Epidermal melanocyte (primary cell): ENCODE data around the gene SERPING1.
"Not testable (repeated sequence)": the region's sequence is repeated elsewhere in the genome, so short reads cannot be mapped to it uniquely, and the experiment has no call there.

ENCODE experiments used
- DNase-seq: peaks from one replicate; pipeline ENCODE4 v3.0.0; 2011; ENCODE audit warnings: low spot score; ENCODE audit not compliant: insufficient read length

SERPING1 gene

DNA sequence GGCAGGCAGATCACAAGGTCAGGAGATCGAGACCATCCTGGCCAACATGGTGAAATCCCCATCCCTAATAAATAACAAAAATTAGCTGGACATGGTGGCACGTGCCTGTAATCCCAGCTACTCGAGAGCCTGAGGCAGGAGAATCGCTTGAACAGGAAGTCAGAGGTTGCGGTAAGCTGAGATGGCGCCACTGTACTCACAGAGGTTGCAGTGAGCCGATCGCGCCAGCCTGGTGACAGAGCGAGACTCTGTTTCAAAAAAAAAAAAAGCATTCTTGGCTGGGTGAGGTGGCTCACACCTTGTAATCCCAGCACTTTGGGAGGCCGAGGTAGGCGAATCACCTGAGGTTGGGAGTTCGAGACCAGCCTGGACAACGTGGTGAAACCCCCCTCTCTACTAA lies 54.7 kb downstream of the SERPING1 start:
- DNase-seq, result not testable (repeated sequence)

DNA sequence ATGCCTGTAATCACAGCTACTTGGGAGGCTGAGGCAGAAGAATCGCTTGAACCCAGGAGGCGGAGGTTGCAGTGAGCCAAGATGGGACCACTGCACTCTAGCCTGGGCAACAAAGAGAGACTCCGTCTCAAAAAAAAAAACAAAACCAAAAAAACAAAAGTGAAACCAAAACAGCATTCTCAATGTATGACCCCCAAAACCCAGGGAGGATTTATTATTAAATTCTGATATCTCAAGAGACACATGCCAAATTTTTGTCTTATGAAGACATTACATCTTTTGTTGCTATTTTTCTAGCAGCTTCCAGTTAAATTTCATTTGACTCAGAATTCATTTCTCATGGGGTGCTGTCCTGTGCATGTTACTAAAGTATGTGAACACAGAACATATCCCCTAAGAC lies 55.2 kb downstream of the SERPING1 start:
- no peak for DNase-seq

DNA sequence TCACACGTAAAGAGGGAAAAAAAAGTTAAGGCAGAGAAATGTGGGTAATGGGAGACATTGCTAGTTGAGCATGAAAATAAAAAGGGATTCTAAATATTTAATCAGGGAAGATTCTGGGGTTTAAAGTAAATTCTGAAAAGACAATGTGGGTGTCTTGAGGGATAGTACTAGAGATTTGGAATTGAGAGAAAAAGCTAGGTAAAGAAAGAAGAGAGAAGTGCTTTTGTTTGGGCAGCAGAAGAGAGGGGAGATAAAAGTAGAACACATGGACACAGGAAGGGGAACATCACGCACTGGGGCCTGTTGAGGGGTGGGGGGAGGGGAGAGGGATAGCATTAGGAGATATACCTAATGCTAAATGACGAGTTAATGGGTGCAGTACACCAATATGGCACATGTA lies 55.7 kb downstream of the SERPING1 start:
- no peak for DNase-seq

DNA sequence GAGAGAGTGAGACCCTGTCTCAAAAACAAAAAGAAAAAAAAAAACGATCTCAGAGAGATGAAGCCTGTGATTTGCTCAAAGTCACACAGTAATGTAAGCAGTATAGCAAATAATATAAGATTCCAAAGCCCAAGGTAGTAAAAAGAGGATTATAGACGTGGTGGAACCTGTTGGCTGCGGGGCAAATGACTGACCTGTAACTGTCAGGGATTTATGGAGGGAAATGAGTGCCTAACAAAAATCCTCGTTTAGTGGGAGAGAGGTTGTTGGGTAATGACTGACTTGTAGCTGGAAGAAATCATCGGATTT lies 59.4 kb downstream of the SERPING1 start:
- DNase-seq, result no peak

DNA sequence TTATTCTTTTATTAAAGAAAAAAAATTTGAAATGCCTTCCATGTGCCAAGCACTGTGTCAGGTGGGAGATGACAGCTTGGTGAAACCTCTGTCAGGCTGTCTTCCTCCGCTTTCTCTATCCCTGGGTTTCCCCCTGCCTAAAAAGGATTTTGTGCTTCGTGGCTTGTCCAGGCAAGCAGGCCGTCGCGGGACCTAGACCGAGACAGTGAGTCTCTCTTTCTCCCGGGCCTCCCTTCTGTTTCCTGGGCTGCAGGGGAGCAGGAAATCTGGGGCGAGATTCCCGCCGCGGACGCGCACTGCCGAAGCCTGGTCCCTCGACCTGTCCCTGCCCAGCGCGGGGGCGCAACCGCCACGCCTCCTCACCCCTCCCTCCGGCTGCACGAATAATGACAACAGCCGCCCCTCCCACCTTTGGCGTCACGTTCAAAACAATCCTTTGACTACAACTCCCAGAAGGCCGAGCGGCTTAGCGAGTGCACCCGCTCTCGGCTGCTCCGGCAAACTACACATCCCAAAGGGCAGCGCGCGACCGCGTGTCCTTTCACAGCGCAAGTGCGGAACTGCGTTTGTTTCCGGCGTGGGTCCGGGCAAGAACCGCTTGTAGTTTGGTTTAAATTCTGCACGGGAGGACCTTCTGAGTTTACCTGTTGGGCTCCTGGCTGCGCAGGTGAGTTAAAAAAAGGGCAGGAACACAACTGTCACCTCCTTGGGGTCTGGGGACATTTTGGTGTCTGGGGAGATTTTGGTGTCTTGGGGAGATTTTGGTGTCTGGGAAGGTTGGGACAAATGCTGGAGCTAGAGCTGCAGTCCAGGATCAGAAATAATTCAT lies 59.9 kb downstream of the SERPING1 start, which contains the start of gene CLP1:
CLP1 (plus strand) TSS at position 569 of the 829 bp plus-strand sequence. CDS start 1,715 bp downstream, outside the sequence.
- DNase-seq, result peak; percentile 87

DNA sequence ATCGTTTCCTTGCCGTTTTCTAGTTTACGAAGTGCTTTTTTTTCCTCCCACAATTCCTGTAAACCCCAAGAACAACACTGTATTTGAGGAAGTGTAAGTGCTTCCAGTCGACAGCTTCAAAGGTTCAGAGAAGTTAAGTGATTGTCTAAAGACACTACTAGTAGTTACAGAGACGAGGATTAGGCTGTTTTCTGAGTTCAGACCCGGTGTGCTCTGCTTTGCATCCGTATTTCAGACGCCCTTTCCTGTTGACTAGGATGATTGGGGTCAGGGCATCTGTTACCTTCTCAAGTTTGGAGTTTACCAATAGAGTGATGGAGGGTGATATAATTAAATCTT lies 60.5 kb downstream of the SERPING1 start:
- no peak for DNase-seq

DNA sequence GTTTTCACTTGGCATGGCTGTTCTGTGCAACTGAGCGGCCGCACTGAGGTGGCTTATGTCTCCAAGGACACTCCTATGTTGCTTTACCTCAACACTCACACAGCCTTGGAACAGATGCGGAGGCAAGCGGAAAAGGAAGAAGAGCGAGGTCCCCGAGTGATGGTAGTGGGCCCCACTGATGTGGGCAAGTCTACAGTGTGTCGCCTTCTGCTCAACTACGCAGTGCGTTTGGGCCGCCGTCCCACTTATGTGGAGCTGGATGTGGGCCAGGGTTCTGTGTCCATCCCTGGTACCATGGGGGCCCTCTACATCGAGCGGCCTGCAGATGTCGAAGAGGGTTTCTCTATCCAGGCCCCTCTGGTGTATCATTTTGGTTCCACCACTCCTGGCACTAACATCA lies 62.2 kb downstream of the SERPING1 start:
- DNase-seq, result no peak

GRCh38 chr11:57662893-57663292 lies 65.4 kb downstream of the SERPING1 start:
- no peak for DNase-seq

DNA sequence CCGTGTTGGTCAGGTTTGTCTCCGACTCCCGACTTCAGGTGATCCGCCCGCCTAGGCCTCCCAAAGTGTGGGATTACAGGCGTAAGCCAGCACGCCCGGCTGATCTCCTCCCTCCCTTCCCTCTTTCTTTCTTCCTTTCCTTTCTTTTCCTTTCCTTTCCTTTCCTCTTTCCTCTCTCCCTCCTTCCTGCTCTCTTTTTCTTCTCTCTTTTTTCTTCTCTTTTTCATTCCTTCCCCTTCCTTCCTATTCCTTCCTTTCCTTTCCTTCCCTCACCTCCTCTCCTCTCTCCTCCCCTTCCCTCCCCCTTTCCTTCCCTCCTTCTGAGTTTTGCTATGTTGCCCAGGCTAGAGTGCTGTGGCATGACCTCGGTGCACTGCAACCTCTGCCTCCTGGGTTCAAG lies 66.5 kb downstream of the SERPING1 start:
- no peak for DNase-seq
